GM12878 (cell line): Measurements from ENCODE around the gene TKT.

Source experiments
- CTCF ChIP-seq, 3 experiments: IDR thresholded peaks in 2 of 3; conservative IDR thresholded peaks in 1 of 3; 2 replicates each; pipeline ENCODE4 v1.5.1; 2011; ENCODE audit warnings: low read depth in 3 of 3, low read length in 3 of 3, mild to moderate bottlenecking in 3 of 3, control low read depth in 2 of 3, moderate library complexity in 2 of 3, inconsistent platforms in 1 of 3, mixed read lengths in 1 of 3; ENCODE audit not compliant: control insufficient read depth in 2 of 3, insufficient read depth in 1 of 3; ENCODE audit errors: extremely low read depth in 1 of 3
- EZH2 ChIP-seq: IDR thresholded peaks from 2 replicates; pipeline ENCODE4 v1.6.1; 2012; ENCODE audit warnings: low read depth, mild to moderate bottlenecking, control low read depth, inconsistent platforms, low read length, borderline replicate concordance; ENCODE audit not compliant: control insufficient read depth
- JUNB ChIP-seq: IDR thresholded peaks from 2 replicates; pipeline ENCODE4 v1.6.1; 2016; ENCODE audit warnings: antibody characterized with exemption, mild to moderate bottlenecking
- JUND ChIP-seq: IDR thresholded peaks from 2 replicates; pipeline ENCODE4 v1.6.1; 2012; ENCODE audit warnings: low read depth, mild to moderate bottlenecking, low read length, improper control_type of control experiment, moderate library complexity
- MXI1 ChIP-seq: fragments of 150-350 bp; IDR thresholded peaks from 2 replicates; pipeline ENCODE4 v1.6.1; 2011; ENCODE audit warnings: low read depth, mild to moderate bottlenecking, inconsistent platforms, low read length, improper control_type of control experiment
- POLR2A ChIP-seq: IDR thresholded peaks from 2 replicates; pipeline ENCODE4 v1.6.1; 2011; ENCODE audit warnings: low read depth, mild to moderate bottlenecking, low read length
- POLR2AphosphoS5 ChIP-seq: IDR thresholded peaks from 2 replicates; pipeline ENCODE4 v1.6.1; 2011; ENCODE audit warnings: mild to moderate bottlenecking, low read length, inconsistent platforms
- RELA ChIP-seq: fragments of 450-650 bp; IDR thresholded peaks from 2 replicates; pipeline ENCODE4 v1.8.0; 2014; ENCODE audit warnings: borderline replicate concordance; ENCODE audit not compliant: partially characterized antibody
- REST ChIP-seq: IDR thresholded peaks from 2 replicates; pipeline ENCODE4 v1.6.1; 2012; ENCODE audit warnings: mild to moderate bottlenecking, low read depth, low read length
- RFX5 ChIP-seq: IDR thresholded peaks from 2 replicates; pipeline ENCODE4 v1.6.1; 2011; ENCODE audit warnings: low read depth, low read length, improper control_type of control experiment
- SIN3A ChIP-seq: IDR thresholded peaks from 2 replicates; pipeline ENCODE4 v1.6.1; 2012; ENCODE audit warnings: low read depth, low read length, improper control_type of control experiment
- ZNF217 ChIP-seq: fragments of 450-650 bp; IDR thresholded peaks from 2 replicates; pipeline ENCODE4 v1.6.1; 2017; ENCODE audit warnings: antibody characterized with exemption, mild to moderate bottlenecking

- TF ChIP-seq POLR2A, result 0 out of 2 replicates have a peak, but pooled peaks have one; percentile 20
- no peak for TF ChIP-seq ZNF217
- no peak for TF ChIP-seq CTCF (IDR thresholded peaks at IDR 0.05 in 2 of 3, conservative IDR thresholded peaks at IDR 0.05 in 1 of 3; ENCODE audit: control insufficient read depth in 2 of 3, extremely low read depth in 1 of 3, insufficient read depth in 1 of 3, low read depth in 3 of 3, low read length in 3 of 3)
- no peak for TF ChIP-seq JUND
- no peak for TF ChIP-seq RFX5
- 0 out of 2 replicates have a peak, but pooled peaks have one; percentile 9 for TF ChIP-seq POLR2AphosphoS5
- TF ChIP-seq EZH2, result no peak
- TF ChIP-seq REST, result no peak
- TF ChIP-seq JUNB, result no peak
- no peak for TF ChIP-seq SIN3A
- no peak for TF ChIP-seq MXI1
- TF ChIP-seq RELA, result no peak
Observed at GRCh38 chr3:53225181-53225580, 30.6 kb downstream of the TKT start.
